Measurements from ENCODE around the gene CMSS1. TPM values are rescaled to one million over a fixed set of nuclear protein-coding genes. Genes with fewer than 3 reads are reported as not detected.

CMSS1 gene
- polyA plus RNA-seq, 2 of the 4 experiments (the other 2 are of a cell fraction) = 61.1 to 62.9 TPM

DNA sequence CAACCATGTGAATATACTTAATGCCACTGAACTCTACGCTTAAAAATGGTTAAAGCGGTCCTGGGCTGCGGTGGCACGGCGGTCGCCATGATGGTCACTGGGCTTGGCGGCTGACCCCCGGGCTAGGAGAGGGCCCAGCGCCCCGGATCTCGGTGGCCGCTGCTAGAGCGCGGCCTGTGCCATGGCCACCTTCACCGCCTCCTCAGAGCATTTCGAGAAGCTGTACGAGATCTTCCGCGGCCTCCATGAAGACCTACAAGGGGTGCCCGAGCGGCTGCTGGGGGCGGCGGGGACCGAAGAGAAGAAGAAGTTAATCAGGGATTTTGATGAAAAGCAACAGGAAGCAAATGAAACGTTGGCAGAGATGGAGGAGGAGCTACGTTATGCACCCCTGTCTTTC, 407.5 kb downstream of the CMSS1 start:
- POLR2A ChIA-PET = no interaction called here
- DNase-seq (ENCODE audit: low read depth in 1 of 2, low spot score in 1 of 2) (no peak), ATAC-seq (no peak), FAIRE-seq (no peak)
- Histone ChIP-seq H3K4me2 (no peak overlapping the region), H3K4me3 (no peak overlapping the region), H3K4me1 (no peaks in the 10 kb centered on the region), H3K9me3 (peaks cover 12% of the 10 kb centered on the region), H3K27ac (no peak overlapping the region)
- WGBS (ENCODE audit: missing lambda C conversion rate) = 86% methylated on average over 26 of the region's 26 CpGs
- CTCF ChIA-PET = no interaction called here
- TF ChIP-seq MAZ (IDR thresholded peaks at IDR 0.05; ENCODE audit: borderline replicate concordance, low read depth, low read length) = no peak
- no peak for TF ChIP-seq FOSB (CRISPR knock-in tag; IDR thresholded peaks at IDR 0.05)
- TF ChIP-seq JUN (IDR thresholded peaks at IDR 0.05) = no peak
- no peak for TF ChIP-seq SMC3 (IDR thresholded peaks at IDR 0.05)
- TF ChIP-seq HOXA7 (CRISPR knock-in tag; IDR thresholded peaks at IDR 0.05) = no peak
- no peak for TF ChIP-seq EP300 (IDR thresholded peaks at IDR 0.05)
- no peak for TF ChIP-seq CHD2 (IDR thresholded peaks at IDR 0.05; ENCODE audit: low read length, partially characterized antibody)
- TF ChIP-seq BHLHE40 (IDR thresholded peaks at IDR 0.05; ENCODE audit: low read depth, low read length) = no peak
- TF ChIP-seq, protein P1, sequence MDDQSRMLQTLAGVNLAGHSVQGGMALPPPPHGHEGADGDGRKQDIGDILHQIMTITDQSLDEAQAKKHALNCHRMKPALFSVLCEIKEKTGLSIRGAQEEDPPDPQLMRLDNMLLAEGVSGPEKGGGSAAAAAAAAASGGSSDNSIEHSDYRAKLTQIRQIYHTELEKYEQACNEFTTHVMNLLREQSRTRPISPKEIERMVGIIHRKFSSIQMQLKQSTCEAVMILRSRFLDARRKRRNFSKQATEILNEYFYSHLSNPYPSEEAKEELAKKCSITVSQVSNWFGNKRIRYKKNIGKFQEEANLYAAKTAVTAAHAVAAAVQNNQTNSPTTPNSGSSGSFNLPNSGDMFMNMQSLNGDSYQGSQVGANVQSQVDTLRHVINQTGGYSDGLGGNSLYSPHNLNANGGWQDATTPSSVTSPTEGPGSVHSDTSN (IDR thresholded peaks at IDR 0.05) = no peak
- TF ChIP-seq, protein P2, sequence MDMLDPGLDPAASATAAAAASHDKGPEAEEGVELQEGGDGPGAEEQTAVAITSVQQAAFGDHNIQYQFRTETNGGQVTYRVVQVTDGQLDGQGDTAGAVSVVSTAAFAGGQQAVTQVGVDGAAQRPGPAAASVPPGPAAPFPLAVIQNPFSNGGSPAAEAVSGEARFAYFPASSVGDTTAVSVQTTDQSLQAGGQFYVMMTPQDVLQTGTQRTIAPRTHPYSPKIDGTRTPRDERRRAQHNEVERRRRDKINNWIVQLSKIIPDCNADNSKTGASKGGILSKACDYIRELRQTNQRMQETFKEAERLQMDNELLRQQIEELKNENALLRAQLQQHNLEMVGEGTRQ (IDR thresholded peaks at IDR 0.05) = no peak
- TF ChIP-seq EHMT2 (IDR thresholded peaks at IDR 0.05; ENCODE audit: low read depth) = no peak
- TF ChIP-seq POLR2AphosphoS2 (conservative IDR thresholded peaks at IDR 0.05; ENCODE audit: low read length) = no peak
- TF ChIP-seq ESRRA (IDR thresholded peaks at IDR 0.05; ENCODE audit: borderline replicate concordance, low read length) = no peak
- no peak for TF ChIP-seq CHD4 (IDR thresholded peaks at IDR 0.05; ENCODE audit: borderline replicate concordance)
- TF ChIP-seq NFE2L2 (conservative IDR thresholded peaks at IDR 0.05; ENCODE audit: low read length) = no peak
- TF ChIP-seq MAFK (IDR thresholded peaks at IDR 0.05; ENCODE audit: partially characterized antibody) = no peak
- no peak for TF ChIP-seq RAD21 (conservative IDR thresholded peaks at IDR 0.05 in 1 of 2, IDR thresholded peaks at IDR 0.05 in 1 of 2)
- no peak for TF ChIP-seq NR3C1 (IDR thresholded peaks at IDR 0.05)
- TF ChIP-seq NPAS2 (CRISPR knock-in tag; IDR thresholded peaks at IDR 0.05; ENCODE audit: borderline replicate concordance) = no peak

DNA sequence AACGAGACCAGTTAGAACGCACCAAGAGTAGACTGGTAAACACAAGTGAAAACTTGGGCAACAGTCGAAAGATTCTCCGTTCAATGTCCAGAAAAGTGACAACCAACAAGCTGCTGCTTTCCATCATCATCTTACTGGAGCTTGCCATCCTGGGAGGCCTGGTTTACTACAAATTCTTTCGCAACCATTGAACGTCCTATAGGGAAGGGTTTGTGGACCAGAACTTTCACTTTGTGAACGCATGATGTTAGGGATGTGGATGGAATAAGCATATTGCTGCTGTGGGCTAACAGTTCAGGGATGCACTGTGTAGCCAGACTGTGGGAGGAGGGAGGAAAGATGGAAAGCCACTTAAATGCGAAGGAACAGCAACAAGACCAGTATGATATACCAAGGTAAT, 408.2 kb downstream of the CMSS1 start:
- Histone ChIP-seq H3K4me2 (no peak overlapping the region), H3K4me3 (no peak overlapping the region), H3K4me1 (no peaks in the 10 kb centered on the region), H3K9me3 (peaks cover 6% of the 10 kb centered on the region), H3K27ac (no peak overlapping the region)
- ChIA-PET CTCF (no interaction called here), POLR2A (no interaction called here)
- ATAC-seq (no peak), FAIRE-seq (no peak), DNase-seq (ENCODE audit: low read depth in 1 of 2, low spot score in 1 of 2) (no peak)
- 79% methylated on average over 8 of the region's 8 CpGs for WGBS (ENCODE audit: missing lambda C conversion rate)
- TF ChIP-seq RNF2 (IDR thresholded peaks at IDR 0.05; ENCODE audit: borderline replicate concordance, low read depth) (no peak), EHMT2 (IDR thresholded peaks at IDR 0.05; ENCODE audit: low read depth) (no peak), CHD2 (IDR thresholded peaks at IDR 0.05; ENCODE audit: low read length, partially characterized antibody) (no peak), JUN (IDR thresholded peaks at IDR 0.05) (no peak), CBX2 (IDR thresholded peaks at IDR 0.05; ENCODE audit: borderline replicate concordance, low read depth) (no peak), ZSCAN20 (CRISPR knock-in tag; IDR thresholded peaks at IDR 0.05) (no peak), KDM5A (IDR thresholded peaks at IDR 0.05) (no peak), TP53 (CRISPR knock-in tag; IDR thresholded peaks at IDR 0.05) (no peak), SMC3 (IDR thresholded peaks at IDR 0.05) (no peak), POLR2A (IDR thresholded peaks at IDR 0.05; ENCODE audit: low read length) (no peak), FOSL2 (IDR thresholded peaks at IDR 0.05) (no peak), FOSL2 (CRISPR knock-in tag; IDR thresholded peaks at IDR 0.05) (no peak), SREBF2 (IDR thresholded peaks at IDR 0.05) (no peak), POLR2AphosphoS2 (conservative IDR thresholded peaks at IDR 0.05; ENCODE audit: low read length) (no peak), HOXA7 (CRISPR knock-in tag; IDR thresholded peaks at IDR 0.05) (no peak), CEBPB (IDR thresholded peaks at IDR 0.05) (no peak), JUNB (IDR thresholded peaks at IDR 0.05) (no peak)
- TF ChIP-seq, protein P3, sequence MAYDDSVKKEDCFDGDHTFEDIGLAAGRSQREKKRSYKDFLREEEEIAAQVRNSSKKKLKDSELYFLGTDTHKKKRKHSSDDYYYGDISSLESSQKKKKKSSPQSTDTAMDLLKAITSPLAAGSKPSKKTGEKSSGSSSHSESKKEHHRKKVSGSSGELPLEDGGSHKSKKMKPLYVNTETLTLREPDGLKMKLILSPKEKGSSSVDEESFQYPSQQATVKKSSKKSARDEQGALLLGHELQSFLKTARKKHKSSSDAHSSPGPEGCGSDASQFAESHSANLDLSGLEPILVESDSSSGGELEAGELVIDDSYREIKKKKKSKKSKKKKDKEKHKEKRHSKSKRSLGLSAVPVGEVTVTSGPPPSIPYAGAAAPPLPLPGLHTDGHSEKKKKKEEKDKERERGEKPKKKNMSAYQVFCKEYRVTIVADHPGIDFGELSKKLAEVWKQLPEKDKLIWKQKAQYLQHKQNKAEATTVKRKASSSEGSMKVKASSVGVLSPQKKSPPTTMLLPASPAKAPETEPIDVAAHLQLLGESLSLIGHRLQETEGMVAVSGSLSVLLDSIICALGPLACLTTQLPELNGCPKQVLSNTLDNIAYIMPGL (CRISPR knock-in tag; IDR thresholded peaks at IDR 0.05; ENCODE audit: borderline replicate concordance) = no peak

All from A549 (cell line).